Brain microvascular endothelial cell (primary cell): ENCODE data around the gene KRTAP4-4.
"Not testable (repeated sequence)": the region's sequence is repeated elsewhere in the genome, so short reads cannot be mapped to it uniquely, and the experiment has no call there.

Source experiments
- DNase-seq: peaks from one replicate; pipeline ENCODE4 v3.0.0-alpha.2; 2020
- H3K27ac ChIP-seq: fragments of 250-450 bp; sonication (Bioruptor Pico); 2 replicates; pipeline ENCODE4 v1.5.1; 2020; ENCODE audit warnings: mild to moderate bottlenecking, moderate library complexity
- H3K27me3 ChIP-seq: fragments of 250-450 bp; sonication (Bioruptor Pico); replicated peaks from 2 replicates; pipeline ENCODE4 v1.5.1; 2020; ENCODE audit warnings: mild to moderate bottlenecking
- H3K36me3 ChIP-seq: fragments of 250-450 bp; sonication (Bioruptor Pico); replicated peaks from 2 replicates; pipeline ENCODE4 v1.5.1; 2020; ENCODE audit warnings: mild to moderate bottlenecking
- H3K4me3 ChIP-seq: 2 replicates; pipeline ENCODE4 v1.5.1; 2011; ENCODE audit warnings: low read depth, mild to moderate bottlenecking, control low read depth, low read length, moderate library complexity
- in situ Hi-C: cut with HindIII; loops from 2 replicates; pipeline ENCODE4 v1.10.0; 2017; ENCODE audit warnings: low sequenced_read_pairs, low pct_ligation_motif_present
- TF ChIP-seq, protein P1 (sequence below): IDR thresholded peaks from 2 replicates; pipeline ENCODE4 v1.5.1; 2011; ENCODE audit warnings: low read depth, mild to moderate bottlenecking, moderate library complexity, low read length, control low read depth, inconsistent platforms; ENCODE audit errors: missing control alignments

KRTAP4-4 gene

DNA sequence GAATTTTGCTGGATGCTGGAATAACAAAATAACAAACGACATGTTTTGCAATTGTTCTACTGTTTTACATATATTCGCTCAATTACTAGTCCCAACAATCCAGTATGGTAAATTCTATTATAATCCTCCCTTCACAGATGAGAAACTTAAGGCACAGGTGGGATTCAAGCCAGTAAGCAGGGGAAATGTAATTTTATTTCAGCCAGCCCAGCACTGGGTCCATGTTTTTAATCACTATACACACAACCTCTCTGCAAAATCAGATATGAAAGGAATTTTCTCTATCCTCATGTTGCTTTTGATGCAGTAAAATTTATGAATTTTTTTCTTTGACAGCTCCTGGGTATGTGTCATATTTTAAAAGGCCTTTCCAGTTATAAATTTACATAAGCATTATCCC is 15.3 kb downstream of the KRTAP4-4 start:
- no peak for DNase-seq
- TF ChIP-seq, protein P1, sequence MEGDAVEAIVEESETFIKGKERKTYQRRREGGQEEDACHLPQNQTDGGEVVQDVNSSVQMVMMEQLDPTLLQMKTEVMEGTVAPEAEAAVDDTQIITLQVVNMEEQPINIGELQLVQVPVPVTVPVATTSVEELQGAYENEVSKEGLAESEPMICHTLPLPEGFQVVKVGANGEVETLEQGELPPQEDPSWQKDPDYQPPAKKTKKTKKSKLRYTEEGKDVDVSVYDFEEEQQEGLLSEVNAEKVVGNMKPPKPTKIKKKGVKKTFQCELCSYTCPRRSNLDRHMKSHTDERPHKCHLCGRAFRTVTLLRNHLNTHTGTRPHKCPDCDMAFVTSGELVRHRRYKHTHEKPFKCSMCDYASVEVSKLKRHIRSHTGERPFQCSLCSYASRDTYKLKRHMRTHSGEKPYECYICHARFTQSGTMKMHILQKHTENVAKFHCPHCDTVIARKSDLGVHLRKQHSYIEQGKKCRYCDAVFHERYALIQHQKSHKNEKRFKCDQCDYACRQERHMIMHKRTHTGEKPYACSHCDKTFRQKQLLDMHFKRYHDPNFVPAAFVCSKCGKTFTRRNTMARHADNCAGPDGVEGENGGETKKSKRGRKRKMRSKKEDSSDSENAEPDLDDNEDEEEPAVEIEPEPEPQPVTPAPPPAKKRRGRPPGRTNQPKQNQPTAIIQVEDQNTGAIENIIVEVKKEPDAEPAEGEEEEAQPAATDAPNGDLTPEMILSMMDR = no peak
- no peaks in the 10 kb centered on the region for H3K27me3 ChIP-seq
- H3K36me3 ChIP-seq = no peaks in the 10 kb centered on the region
- no peak overlapping the region for H3K27ac ChIP-seq
- in situ Hi-C loops = no loop called here
- H3K4me3 ChIP-seq = no peak overlapping the region

DNA sequence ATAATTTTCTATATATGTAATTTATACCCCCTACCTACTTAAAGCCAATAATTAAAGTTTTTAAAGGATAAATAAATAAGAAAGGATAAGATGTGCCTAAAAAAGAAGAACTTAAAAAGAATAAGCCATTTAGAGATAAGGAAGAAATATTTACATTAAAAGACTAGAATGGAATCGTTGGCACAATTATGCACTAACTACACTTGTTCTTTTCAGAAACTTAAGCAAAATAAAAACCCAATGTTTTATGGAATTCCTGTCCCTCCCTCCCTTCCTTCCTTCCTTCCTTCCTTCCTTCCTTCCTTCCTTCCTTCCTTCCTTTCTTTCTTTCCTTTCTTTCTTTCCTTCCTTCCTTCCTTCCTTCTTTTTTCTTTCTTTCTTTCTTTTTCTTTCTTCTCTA is 15.7 kb downstream of the KRTAP4-4 start:
- Histone ChIP-seq H3K27ac (no peak overlapping the region), H3K27me3 (no peaks in the 10 kb centered on the region), H3K4me3 (no peak overlapping the region), H3K36me3 (no peaks in the 10 kb centered on the region)
- no peak for DNase-seq
- in situ Hi-C loops = no loop called here
- TF ChIP-seq, protein P1 = no peak

DNA sequence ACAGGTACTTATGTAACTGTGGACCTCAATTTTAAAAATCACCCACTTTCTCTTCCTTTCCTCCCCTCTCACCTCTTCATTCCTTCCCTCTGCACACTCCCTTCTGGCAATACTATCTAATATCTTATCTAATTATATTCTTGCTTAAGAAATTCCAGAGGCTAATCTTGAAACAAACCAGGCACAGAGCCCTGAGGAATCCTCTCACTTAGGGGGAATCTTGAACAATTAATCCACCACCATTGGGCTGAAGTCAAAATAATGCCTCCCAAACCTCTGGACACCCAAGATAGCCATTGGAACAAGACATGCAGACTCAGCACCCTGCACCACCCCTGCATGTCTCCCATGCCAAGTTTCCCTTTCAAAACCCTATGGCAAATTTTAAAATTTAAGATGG is 19.2 kb downstream of the KRTAP4-4 start:
- TF ChIP-seq, protein P1 = no peak
- Histone ChIP-seq H3K27ac (peak overlapping the region; percentile 9), H3K4me3 (no peak overlapping the region), H3K36me3 (no peaks in the 10 kb centered on the region), H3K27me3 (no peaks in the 10 kb centered on the region)
- in situ Hi-C loops = no loop called here
- no peak for DNase-seq

DNA sequence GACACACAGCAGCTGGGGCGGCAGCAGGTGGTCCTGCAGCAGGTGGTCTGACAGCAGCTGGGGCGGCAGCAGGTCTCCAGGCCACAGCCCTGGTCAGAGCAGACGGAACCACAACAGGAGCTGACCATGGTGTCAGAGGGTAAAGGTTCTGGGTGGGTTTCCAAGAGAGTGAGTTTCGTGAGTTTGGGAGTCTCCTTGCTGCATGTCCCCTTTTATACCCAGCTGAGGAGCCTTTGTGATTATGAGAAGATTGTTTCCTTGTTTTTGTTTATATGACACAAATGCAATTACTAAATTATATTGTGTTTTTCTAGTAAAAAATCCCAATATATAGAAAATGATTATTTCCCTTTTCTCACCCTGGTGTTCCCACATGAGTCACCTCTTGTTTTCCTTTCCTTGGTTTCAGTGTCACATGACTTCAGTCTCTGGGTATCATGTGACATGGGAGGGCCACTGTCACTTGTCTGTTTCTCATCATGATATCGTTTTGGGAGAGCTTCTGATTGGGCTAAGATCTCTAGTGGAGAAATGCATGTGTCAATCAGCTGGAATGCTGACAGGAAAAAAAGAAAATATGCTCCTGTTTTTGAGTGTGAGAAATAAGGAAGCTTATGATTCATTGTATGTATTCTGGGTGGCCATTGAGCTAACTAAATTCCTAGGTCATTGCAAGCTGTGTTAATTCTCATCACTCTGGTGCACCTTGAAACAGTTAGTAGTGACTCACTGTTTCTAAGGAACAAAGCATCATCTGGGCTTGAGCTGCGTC is 20.0 kb downstream of the KRTAP4-4 start, which contains the start of gene KRTAP4-6:
KRTAP4-6 (minus strand) TSS at position 185 of the 772 bp plus-strand sequence; CDS start at position 128, 57 bp downstream.
- Histone ChIP-seq H3K27me3 (no peaks in the 10 kb centered on the region), H3K27ac (peak within 1 kb of the TSS; percentile 9), H3K36me3 (no peaks in the 10 kb centered on the region), H3K4me3 (no peak within 1 kb of the TSS)
- in situ Hi-C loops = no loop called here
- peak; percentile 88 for DNase-seq
- TF ChIP-seq, protein P1 = no peak

DNA sequence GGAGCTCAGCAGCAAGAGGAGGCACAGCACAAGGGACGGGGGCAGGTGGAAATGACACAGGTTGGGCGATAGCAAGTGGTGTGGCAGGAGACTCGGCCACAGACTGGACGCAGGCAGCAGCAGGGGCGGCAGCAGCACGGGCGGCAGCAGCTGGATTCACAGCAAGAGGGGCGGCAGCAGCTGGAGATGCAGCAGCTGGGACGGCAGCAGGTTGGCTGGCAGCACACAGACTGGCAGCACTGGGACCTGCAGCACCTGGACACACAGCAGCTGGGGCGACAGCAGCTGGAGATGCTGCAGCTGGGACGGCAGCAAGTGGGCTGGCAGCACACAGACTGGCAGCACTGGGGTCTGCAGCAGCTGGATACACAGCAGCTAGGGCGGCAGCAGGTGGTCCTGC is 20.7 kb downstream of the KRTAP4-4 start:
- DNase-seq, H3K27me3 ChIP-seq, in situ Hi-C loops, H3K36me3 ChIP-seq, H3K27ac ChIP-seq, H3K4me3 ChIP-seq: not testable (repeated sequence)

DNA sequence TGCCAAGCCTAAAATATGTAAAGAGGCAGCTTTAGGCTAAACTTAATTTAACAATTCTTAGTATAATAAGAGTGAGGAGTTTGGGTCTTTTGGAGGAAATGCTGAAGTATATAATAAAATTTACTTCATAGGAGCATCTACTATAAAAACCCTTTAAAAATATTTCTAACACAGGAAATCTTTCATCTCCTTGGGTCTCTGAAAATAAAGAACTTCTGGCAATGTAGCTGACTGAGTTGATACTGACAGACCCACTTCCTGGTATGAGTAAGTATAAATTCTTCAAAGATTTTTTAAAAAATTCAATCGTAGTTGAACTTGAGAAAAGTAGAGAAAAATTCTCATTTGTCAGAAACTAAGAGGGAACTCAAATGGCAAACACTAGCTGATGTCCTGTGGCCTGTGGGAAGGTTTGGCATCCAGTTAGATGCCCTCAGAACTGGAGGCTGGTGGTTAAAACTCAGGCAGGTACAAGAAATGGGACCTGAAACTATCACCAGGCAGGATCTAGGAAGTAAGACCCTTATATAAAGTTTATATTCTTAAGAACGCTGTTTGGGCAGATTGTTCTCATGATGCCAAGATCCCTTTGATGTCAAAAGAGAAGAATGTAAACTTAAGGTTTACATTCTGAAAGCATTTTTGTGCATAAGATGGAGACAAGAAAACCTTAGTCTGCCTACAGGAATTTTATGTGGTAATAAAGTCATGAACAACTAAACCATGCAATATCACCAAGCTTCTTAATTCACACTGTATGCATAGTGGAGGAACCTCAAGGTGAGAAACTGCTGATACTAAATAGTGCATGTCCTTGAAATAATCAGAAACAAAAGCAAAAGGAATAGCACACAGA is 26.4 kb downstream of the KRTAP4-4 start:
- in situ Hi-C loops = no loop called here
- TF ChIP-seq, protein P1 = no peak
- no peak overlapping the region for H3K4me3 ChIP-seq
- no peaks in the 10 kb centered on the region for H3K27me3 ChIP-seq
- no peak for DNase-seq
- H3K36me3 ChIP-seq = no peaks in the 10 kb centered on the region
- H3K27ac ChIP-seq = peak overlapping the region; percentile 42
